Measurements from ENCODE around the gene SERPINH1.

DNA sequence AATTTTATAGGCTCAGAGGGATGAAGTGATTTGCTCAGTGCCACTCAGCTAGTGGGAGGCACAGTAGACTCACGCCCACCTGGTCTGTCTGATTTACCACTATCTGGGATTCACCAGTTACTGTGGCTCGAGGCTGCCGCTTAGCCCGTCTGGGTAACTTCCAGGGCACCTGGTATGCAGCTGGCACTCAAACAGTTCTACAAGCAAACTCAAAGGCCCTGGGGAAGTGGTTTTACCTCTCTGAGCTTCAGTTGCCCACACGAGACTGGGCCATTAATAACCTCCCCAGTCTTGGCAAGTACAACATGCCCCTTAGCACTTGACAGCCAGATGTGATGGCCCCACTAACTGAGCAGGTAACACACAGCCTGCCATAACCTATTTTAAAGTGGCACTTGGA is 38.9 kb upstream of the SERPINH1 start:
- TF ChIP-seq, protein P1, sequence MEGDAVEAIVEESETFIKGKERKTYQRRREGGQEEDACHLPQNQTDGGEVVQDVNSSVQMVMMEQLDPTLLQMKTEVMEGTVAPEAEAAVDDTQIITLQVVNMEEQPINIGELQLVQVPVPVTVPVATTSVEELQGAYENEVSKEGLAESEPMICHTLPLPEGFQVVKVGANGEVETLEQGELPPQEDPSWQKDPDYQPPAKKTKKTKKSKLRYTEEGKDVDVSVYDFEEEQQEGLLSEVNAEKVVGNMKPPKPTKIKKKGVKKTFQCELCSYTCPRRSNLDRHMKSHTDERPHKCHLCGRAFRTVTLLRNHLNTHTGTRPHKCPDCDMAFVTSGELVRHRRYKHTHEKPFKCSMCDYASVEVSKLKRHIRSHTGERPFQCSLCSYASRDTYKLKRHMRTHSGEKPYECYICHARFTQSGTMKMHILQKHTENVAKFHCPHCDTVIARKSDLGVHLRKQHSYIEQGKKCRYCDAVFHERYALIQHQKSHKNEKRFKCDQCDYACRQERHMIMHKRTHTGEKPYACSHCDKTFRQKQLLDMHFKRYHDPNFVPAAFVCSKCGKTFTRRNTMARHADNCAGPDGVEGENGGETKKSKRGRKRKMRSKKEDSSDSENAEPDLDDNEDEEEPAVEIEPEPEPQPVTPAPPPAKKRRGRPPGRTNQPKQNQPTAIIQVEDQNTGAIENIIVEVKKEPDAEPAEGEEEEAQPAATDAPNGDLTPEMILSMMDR (IDR thresholded peaks at IDR 0.05; ENCODE audit: insufficient read depth, low read length) = no peak
- TF ChIP-seq, protein P2, sequence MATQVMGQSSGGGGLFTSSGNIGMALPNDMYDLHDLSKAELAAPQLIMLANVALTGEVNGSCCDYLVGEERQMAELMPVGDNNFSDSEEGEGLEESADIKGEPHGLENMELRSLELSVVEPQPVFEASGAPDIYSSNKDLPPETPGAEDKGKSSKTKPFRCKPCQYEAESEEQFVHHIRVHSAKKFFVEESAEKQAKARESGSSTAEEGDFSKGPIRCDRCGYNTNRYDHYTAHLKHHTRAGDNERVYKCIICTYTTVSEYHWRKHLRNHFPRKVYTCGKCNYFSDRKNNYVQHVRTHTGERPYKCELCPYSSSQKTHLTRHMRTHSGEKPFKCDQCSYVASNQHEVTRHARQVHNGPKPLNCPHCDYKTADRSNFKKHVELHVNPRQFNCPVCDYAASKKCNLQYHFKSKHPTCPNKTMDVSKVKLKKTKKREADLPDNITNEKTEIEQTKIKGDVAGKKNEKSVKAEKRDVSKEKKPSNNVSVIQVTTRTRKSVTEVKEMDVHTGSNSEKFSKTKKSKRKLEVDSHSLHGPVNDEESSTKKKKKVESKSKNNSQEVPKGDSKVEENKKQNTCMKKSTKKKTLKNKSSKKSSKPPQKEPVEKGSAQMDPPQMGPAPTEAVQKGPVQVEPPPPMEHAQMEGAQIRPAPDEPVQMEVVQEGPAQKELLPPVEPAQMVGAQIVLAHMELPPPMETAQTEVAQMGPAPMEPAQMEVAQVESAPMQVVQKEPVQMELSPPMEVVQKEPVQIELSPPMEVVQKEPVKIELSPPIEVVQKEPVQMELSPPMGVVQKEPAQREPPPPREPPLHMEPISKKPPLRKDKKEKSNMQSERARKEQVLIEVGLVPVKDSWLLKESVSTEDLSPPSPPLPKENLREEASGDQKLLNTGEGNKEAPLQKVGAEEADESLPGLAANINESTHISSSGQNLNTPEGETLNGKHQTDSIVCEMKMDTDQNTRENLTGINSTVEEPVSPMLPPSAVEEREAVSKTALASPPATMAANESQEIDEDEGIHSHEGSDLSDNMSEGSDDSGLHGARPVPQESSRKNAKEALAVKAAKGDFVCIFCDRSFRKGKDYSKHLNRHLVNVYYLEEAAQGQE (IDR thresholded peaks at IDR 0.05; ENCODE audit: insufficient replicate concordance, low read depth) = no peak
- no peak for TF ChIP-seq POLR2AphosphoS5 (IDR thresholded peaks at IDR 0.05; ENCODE audit: low read depth)
- TF ChIP-seq GABPA (IDR thresholded peaks at IDR 0.05; ENCODE audit: low read depth) = no peak
- no peak for TF ChIP-seq SPI1 (IDR thresholded peaks at IDR 0.05; ENCODE audit: borderline replicate concordance, low read depth)

Data from HL-60 (cell line).